Left ventricle myocardium inferior (tissue), 1 donor: Measurements from ENCODE around the gene TSC22D2. TPM values are rescaled to one million over a fixed set of nuclear protein-coding genes. Genes with fewer than 3 reads are reported as not detected.

Source experiments
- DNase-seq: peaks from one replicate; pipeline ENCODE4 v3.0.0-alpha.2; 2020
- H3K27ac ChIP-seq: fragments of 200-600 bp; replicated peaks from 2 replicates; pipeline ENCODE4 v1.8.0; 2021
- H3K27me3 ChIP-seq: fragments of 200-600 bp; 2 replicates; pipeline ENCODE4 v1.8.0; 2021; ENCODE audit warnings: low read depth
- H3K36me3 ChIP-seq: fragments of 200-600 bp; 2 replicates; pipeline ENCODE4 v1.8.0; 2021
- H3K4me1 ChIP-seq: fragments of 200-600 bp; 2 replicates; pipeline ENCODE4 v1.8.0; 2021
- H3K4me3 ChIP-seq: fragments of 200-600 bp; 2 replicates; pipeline ENCODE4 v1.8.0; 2021; ENCODE audit warnings: mild to moderate bottlenecking, moderate library complexity
- H3K9me3 ChIP-seq: fragments of 200-600 bp; replicated peaks from 2 replicates; pipeline ENCODE4 v1.8.0; 2021
- intact Hi-C: fragments of 100-400 bp; cut with micrococcal nuclease; formaldehyde crosslinking; loops from one replicate; pipeline ENCODE4 v1.11.0; 2022
- total RNA-seq: library from RNA; stranded (reverse); fragmentation: NEBNext Ultra II Directional; extraction: Animal tissue kit (Norgen Biotek cat#: 25700); gene quantifications from one replicate; pipeline ENCODE4 v1.2.1, GENCODE V29; 2021
- TF ChIP-seq, protein P1 (sequence below): fragments of 200-600 bp; IDR thresholded peaks from 2 replicates; pipeline ENCODE4 v1.8.0; 2021; ENCODE audit warnings: antibody characterized with exemption, mild to moderate bottlenecking, borderline replicate concordance
- donor health status: DM: no; HTN: yes; CAD: no; lungs with severe emphysema.

The TSC22D2 gene
- total RNA-seq, 1 donor from 2014 or later, result 21.9 TPM

DNA sequence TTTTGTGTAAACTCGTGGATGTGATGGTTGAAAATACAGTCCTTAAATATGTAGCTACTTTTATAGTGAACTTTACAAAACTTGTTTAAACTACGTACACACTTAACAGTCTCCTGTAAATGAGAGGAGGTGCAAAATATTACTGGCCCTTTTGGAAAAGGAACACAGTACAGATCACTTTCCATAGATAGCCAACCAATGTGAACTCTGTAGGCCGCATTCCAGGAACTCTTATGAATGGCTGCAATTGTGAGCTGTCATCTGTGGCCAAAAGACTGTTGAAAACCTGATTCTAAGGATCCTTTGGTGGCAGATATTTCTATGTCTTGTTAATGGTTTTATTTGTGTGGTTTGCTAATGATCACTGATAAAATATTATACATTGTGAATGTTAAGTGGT is 6.2 kb downstream of the TSC22D2 start:
- H3K27ac ChIP-seq, result peak overlapping the region; percentile 17
- no peaks in the 10 kb centered on the region for H3K27me3 ChIP-seq
- peak overlapping the region; percentile 88 for H3K4me3 ChIP-seq
- intact Hi-C loops, result loop anchor here (10.0 kb wide), 1 partner anchor 81 kb away; no protein-coding TSS in a partner anchor
- TF ChIP-seq, protein P1, sequence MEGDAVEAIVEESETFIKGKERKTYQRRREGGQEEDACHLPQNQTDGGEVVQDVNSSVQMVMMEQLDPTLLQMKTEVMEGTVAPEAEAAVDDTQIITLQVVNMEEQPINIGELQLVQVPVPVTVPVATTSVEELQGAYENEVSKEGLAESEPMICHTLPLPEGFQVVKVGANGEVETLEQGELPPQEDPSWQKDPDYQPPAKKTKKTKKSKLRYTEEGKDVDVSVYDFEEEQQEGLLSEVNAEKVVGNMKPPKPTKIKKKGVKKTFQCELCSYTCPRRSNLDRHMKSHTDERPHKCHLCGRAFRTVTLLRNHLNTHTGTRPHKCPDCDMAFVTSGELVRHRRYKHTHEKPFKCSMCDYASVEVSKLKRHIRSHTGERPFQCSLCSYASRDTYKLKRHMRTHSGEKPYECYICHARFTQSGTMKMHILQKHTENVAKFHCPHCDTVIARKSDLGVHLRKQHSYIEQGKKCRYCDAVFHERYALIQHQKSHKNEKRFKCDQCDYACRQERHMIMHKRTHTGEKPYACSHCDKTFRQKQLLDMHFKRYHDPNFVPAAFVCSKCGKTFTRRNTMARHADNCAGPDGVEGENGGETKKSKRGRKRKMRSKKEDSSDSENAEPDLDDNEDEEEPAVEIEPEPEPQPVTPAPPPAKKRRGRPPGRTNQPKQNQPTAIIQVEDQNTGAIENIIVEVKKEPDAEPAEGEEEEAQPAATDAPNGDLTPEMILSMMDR, result no peak
- H3K4me1 ChIP-seq, result peaks cover 99% of the 10 kb centered on the region
- H3K9me3 ChIP-seq, result no peaks in the 10 kb centered on the region
- DNase-seq, result no peak
- no peaks in the 10 kb centered on the region for H3K36me3 ChIP-seq

DNA sequence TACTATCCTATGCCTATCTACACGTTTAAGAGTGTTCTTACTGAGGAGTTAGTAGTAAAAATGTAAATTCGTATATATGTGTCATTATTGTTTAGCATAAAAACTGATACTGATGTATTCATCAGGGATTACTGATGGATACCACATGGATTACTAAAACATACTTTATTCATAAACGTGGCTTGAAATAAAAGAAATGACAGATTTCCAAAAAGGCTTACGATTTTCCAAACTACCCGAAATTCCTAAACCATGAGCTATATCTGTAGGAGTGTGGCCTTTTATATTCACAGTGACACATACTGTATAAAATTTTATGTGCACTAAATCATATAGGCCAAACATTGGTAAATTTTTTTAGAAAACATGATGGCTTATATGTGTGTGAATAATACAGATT is 6.9 kb downstream of the TSC22D2 start:
- TF ChIP-seq, protein P1, result no peak
- DNase-seq, result no peak
- peak overlapping the region; percentile 88 for H3K4me3 ChIP-seq
- intact Hi-C loops, result loop anchor here (10.0 kb wide), 1 partner anchor 80 kb away; no protein-coding TSS in a partner anchor
- H3K36me3 ChIP-seq, result no peaks in the 10 kb centered on the region
- H3K9me3 ChIP-seq, result no peaks in the 10 kb centered on the region
- no peak overlapping the region for H3K27ac ChIP-seq
- peaks cover 99% of the 10 kb centered on the region for H3K4me1 ChIP-seq
- H3K27me3 ChIP-seq, result no peaks in the 10 kb centered on the region

DNA sequence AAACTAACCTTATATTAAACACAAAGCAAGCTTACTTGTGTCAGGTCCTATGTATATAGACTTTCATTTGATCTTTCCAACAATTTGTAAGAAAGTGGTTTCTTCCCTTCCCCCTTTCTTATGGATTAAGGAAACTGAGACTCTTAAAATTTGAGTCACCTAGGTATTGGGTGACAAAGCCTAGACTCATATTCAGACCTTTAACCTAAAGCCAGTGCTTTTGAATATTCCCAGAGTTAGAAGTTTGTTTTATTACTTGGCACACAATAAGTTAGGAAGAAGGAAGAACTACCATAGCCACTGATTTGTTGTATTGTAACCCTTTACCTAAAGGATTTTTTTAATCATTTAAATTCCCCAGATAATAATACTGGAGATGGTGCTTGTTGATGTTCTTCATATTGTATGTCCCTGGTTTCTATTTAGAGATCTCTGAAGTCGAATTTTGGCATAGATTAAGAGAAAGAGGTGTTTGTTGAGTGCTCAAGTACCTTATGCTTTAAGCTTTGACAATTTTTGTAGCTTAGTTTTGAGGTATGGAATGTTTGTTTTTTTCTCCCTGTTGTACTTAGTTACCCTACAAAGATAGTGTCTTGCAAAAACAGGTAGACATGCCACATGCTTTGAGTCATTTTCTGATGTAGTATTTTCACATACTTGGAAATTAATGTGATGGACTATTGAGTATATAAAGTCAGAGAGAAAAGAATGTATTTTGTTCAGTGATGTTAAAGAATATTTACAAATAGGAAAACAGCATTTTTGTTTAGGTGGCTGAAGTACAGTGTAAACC is 11.2 kb downstream of the TSC22D2 start:
- intact Hi-C loops, result loop anchor here (10.0 kb wide), 1 partner anchor 76 kb away; no protein-coding TSS in a partner anchor
- H3K27ac ChIP-seq, result no peak overlapping the region
- peaks cover 98% of the 10 kb centered on the region for H3K4me1 ChIP-seq
- H3K4me3 ChIP-seq, result no peak overlapping the region
- H3K9me3 ChIP-seq, result no peaks in the 10 kb centered on the region
- H3K27me3 ChIP-seq, result no peaks in the 10 kb centered on the region
- TF ChIP-seq, protein P1, result no peak
- H3K36me3 ChIP-seq, result no peaks in the 10 kb centered on the region
- DNase-seq, result no peak

DNA sequence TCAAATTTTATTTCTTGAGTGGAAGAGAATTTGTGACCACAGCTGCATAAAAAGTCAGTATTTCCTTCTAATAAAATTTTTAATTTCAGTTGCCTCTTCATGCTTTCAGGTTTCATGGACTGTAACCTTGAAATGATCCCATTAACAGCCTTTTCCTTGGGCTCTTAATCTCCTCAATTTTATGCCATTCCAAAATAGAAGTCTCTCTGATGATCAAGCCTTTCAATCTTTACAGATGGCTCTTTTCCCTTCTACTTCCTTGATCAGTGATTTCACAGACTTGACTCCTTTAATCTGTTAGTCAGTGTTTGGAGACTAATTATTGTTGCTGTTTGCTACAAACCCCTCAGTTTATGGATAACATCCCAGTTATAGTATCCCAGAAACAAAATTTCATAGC is 11.9 kb downstream of the TSC22D2 start:
- TF ChIP-seq, protein P1, result no peak
- H3K27me3 ChIP-seq, result no peaks in the 10 kb centered on the region
- no peak for DNase-seq
- H3K36me3 ChIP-seq, result no peaks in the 10 kb centered on the region
- peaks cover 91% of the 10 kb centered on the region for H3K4me1 ChIP-seq
- H3K4me3 ChIP-seq, result no peak overlapping the region
- H3K27ac ChIP-seq, result no peak overlapping the region
- intact Hi-C loops, result loop anchor here (10.0 kb wide), 1 partner anchor 75 kb away; no protein-coding TSS in a partner anchor
- H3K9me3 ChIP-seq, result no peaks in the 10 kb centered on the region

DNA sequence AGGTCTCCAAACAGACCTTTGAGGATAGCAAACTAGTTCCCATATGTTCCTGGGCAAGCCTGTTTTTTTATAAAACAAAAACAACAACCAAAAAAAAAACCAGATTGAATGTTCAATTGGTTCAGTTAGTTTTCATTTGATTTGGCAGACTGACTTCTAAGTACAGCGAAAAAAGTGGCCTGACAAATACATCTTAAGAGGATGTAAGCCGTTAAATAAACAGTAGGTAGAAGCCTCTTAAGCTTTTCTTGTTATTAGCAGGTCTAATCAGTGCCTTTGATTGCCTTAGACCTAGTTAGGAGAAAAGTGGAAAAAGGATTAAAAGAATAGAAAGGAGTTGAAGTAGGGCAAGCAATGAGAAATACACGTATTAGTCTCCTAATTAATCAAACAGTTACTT is 13.2 kb downstream of the TSC22D2 start:
- no peaks in the 10 kb centered on the region for H3K27me3 ChIP-seq
- no peak overlapping the region for H3K27ac ChIP-seq
- DNase-seq, result no peak
- H3K9me3 ChIP-seq, result no peaks in the 10 kb centered on the region
- TF ChIP-seq, protein P1, result no peak
- peaks cover 90% of the 10 kb centered on the region for H3K4me1 ChIP-seq
- H3K36me3 ChIP-seq, result no peaks in the 10 kb centered on the region
- intact Hi-C loops, result no loop called here
- no peak overlapping the region for H3K4me3 ChIP-seq
